HG02884 (cell line): ENCODE measurements around the gene MAML3.

Experiments used
- ATAC-seq: cut with Tn5 transposase; IDR thresholded peaks from one replicate; pipeline ENCODE4 v1.9.1; 2021; ENCODE audit warnings: mild to moderate bottlenecking, moderate library complexity; ENCODE audit not compliant: unreplicated experiment

MAML3 gene

DNA sequence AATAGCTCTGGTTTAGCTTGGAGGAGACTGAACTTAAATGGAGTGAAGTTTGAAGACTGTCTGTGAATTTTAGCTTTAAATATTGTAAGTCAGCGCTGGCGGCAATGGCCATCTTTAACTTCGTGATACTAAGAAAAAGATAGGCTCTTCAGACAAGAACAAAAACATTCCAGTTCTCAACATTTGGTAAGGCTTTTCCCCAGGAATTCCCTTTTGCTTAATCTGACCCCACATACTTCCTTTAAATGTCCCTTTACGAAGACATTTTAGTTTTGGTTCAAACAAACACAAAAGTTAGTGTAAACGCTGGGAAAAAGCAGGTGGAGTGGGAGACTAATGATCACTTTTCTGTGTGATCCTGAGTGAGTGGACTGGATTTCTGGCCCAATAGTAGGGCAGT, 106.2 kb downstream of the MAML3 start:
- ATAC-seq, result no peak

DNA sequence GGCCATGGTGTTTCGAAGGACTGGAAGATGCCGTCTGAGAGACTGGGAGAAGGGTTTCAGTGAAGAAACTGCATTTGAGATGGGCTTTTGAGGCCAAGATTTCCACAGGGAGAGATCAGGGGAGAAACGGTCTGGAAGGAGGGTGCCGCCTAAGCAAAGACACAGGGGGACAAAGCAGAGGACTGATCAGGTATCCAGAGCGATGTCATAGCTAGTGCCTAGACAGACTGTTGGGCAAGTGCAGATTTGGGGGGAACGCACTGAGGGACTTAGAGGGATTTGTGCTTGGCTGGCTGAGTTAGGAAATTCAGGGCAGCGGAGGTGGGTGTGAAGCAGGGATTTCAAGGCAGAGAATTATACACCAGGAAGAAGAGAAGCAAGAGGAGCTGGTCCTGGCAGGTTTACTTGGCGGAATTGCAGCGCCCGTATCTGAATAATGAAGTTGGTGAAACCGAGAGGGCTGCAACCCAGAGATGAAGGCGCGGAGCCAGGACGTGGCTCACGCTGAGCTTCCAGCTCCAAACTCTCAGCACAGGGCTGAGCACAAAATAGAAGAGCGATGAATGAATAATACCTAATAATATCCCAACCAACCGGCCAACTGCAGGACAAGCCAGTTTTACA, 106.9 kb downstream of the MAML3 start:
- ATAC-seq, result no peak

DNA sequence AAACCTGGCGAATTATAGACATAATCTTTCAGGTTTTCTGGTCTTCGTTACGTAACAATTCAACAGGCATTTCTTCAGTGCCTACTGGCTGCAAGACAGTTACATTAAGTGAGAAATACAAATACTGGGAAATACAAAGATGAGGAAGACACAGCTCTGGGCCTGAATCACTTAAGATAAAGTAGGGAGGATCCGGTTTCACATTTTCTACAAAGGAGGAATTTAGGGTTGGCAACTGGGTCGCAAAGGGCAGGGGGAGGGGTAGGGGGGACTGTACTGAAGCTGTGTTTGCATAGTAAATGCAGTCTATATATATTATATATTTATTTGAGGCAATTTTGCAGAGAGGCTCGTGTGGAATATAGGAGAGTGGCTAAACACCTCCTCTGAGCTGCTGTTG, 107.4 kb downstream of the MAML3 start:
- no peak for ATAC-seq

DNA sequence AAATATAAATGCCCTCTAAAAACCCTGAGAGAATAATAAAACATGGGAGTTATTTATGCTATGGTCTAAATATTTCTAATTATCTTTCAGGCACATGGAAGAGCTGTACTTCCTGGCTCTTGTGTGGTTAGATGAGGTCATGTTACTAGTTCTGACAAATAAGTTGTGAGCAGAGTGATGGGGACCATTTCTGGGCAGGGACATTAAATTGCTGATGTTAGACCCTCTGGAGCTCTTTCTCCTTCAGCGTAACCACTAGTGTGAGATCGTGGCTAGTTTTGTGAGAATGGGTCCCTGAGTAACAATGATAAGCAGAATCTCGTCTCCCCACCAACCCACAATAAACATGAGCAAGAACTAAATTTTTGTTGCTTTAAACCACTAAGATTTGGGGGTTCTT, 108.0 kb downstream of the MAML3 start:
- no peak for ATAC-seq

DNA sequence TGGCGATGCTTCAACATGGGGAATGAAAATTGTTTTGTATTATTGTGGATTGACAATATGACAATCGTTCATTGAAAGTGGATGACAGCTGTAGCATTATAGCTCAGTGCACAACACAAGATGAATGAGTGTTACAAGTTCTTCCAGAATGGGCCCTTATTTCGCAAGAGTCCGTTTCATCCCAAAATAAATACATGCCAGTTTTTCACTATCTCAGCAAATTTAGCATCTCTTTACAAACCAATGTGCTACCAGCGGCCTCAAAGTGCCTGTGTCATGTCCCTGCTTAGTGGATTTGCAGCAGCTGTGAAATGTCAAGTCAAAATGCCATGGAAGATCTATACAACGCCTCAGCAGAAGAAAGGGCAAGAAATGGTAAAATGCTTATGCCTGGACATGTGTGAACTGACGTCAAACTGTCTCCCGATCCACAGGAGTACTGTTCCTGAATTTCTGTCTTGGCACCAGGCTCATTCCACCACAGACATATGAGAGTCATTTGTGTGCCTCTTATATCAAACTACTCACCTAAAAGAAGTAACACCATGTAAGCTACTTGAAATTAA, 109.6 kb downstream of the MAML3 start:
- ATAC-seq, result no peak

DNA sequence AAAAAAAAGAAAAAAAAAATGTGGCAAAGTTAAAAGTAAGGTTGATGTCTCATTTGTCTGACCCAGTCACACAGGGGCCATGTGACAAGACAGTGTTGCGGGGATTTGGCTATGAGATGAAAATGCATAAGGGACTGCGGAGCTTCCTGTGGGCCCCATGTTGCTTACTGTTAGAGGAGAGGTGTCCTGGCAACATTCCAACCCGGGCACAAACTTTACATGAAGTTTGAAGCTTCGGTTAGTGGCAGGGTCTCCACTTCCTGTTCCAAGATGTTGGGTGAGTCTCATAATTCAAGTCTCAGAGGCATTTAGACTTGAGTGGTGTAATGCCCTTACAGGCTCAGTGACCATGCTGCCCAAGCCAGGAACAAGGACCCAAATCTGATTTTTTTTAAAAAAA, 111.3 kb downstream of the MAML3 start:
- ATAC-seq, result no peak

DNA sequence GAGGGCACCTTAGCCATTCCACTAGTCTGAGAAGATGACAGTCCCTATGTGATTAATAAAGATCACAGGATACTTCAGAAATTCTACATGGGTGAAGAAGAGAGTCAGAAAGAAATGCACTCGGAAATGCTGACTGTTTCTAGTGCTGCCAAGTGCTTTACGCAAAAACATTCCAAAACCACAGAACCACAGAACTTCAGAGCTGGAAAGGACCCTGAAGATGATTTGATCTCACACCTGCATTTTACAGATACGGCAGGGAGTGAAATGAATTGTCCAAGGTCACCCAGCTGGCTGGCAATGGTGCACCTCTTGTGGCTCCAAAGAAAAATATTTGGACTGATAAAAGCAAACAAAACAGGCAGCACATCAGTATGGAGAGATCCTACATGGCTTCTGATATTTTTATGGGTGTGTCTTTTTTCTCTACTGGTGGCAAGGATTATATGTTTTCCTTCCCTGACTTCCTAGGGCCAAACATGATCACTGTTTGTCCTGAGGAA, 115.9 kb downstream of the MAML3 start:
- no peak for ATAC-seq

DNA sequence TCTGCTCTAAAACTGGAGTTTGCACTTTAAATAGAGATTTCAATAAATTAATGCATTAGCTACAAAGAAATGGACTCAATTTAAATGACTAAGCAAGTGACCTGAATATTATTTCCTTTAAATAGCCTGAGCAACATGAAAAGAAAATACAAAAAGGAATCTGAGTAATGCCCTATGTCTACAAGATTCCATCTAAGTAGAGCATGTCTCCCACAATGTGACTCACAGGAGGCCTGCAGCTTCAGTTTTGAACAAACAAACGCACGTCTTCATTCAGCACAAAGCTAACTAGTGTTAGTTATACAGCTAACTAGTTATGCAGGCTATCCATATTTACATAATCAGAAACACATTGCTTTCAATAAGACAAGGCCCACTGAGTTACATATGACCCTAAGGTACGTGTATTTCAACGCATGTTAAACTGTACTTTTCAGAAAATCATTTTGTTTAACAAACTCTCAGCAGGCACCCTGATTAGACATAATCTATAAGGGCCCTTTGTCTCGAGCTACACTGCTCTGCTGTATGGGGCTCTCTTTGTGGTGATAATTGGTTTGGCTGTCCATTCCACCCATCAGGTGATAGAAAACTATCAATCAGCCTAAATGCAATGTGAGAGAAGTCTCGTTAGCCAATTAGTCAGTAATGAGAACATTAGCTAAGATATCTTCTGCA, 116.5 kb downstream of the MAML3 start:
- ATAC-seq, result no peak

DNA sequence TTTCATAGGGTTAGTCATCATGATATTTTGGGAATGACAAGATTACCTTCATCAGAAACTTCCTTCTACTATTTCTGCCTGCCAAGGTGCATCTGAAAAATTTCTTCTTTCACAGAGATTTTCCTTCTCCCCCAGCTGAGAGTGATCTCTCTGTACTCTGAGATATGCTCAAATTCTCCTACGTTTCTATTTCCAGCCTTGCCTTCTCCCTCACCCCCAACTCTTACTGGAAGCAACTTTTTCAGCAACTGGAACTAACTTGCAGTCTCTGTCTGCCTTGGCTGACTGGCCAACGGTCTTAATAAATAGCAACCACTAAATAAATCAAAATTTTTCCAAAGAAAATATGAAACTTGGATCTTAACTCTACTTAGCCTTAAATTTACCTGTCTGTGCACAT, 122.3 kb downstream of the MAML3 start:
- ATAC-seq, result no peak

DNA sequence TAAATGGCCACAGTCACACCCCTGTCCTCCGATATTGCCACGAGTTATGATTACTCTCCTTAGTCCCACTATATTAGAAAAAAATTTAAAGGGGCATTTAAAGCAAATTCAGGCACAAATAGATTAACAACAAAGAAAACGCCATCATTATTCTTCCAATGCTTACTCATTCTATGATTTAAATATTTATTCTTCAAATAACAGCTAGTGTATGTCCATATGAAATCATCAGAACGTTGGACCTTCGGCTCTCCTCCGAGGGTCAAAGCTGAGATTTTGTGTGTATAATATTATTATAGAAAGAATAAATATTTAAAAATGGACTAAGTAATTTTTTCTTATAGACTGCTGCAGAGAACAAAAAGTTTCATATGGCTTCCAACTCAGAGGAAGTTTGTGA, 122.9 kb downstream of the MAML3 start:
- no peak for ATAC-seq

DNA sequence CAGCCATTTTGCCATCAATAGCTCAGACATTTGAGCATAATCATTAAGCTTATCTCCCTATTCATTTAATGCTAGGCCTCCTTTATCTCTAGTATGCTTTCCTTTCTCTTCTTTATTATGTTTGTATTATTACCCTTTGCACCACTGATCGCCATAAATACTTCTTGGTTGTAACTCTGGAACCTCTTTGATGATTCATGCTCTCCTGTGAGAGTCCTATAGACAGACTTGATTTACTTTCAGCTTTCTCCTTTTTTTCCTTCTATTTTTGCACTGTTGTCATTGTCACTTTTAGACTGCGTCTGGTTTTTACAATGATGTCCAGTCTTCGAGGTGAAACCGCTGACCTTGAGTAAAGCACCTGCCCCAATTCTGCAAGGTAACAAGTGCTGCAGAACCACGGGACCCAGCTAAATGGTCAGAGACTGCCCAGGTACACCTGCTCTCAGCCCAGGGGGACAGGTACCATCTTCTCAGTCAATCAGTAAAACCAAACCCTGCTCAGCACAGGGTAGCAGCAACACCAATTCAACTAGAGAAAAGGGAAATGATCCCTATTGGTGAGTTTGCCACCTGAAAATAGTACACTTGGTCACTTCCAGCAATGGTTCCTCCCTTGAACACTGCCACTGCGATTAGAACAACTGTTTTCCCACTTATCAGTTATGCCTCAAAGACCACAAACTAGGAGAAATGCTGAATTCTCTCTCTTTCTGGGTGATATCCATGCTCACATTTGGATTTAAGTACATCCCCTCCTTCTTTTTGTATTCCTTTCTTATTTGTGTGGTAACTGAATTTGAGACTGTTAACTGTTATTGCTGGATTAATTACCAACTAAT, 125.1 kb downstream of the MAML3 start:
- no peak for ATAC-seq

DNA sequence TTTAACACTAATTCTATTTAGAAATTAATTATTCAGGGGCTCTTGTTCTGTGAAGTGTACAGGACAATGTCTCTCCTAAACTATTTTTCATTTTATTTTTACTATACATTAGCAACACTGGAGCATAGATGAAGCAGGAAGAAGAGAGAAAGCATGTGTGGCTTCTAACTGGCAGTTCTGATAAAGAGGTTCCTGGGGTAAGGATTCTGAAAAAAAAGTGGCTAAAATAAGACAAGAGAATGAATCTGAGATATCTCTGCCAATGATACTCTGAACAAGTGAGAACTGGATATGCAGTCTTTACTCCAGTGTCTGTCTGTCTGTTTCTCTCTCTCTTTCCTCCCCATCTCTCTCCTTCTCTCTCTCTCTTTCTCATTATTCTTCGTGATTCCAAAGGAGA, 125.9 kb downstream of the MAML3 start:
- ATAC-seq, result no peak

DNA sequence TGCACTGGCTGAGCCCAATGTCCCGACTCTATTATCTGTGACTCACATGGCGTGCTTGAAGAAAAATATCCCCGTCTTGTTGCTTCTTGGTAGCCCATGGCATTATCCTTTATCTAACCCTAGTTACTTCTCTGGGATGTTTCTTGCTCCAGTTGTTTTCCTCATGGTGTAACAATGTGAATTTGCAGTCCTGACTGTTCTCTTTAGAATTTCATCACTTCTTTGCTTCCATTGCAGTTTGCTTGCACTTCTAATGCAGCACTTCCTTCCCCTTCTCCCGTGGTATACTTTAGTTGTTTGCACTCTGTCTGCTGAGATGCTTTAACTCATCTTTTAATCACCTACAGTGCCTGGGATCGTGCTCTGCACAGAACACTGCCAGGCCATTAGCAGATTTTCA, 126.9 kb downstream of the MAML3 start:
- no peak for ATAC-seq

DNA sequence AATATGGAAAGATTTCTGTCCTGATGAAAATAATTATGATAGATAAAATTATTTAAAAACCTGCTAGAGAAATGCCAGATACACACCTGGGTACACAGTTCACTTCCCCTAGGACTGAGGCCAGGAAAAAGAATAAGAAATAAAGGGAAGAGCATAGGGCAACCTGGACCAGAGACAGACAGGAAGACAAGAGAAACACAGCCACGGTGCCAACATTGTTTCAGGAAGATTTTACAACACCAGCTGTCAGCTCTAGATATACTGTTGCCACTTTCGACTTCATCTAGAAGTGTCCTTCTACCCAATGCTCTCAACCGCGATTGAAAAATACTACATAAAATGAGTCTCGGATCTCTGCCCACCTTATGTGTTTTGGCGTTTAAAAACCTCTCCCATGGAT, 128.5 kb downstream of the MAML3 start:
- no peak for ATAC-seq

DNA sequence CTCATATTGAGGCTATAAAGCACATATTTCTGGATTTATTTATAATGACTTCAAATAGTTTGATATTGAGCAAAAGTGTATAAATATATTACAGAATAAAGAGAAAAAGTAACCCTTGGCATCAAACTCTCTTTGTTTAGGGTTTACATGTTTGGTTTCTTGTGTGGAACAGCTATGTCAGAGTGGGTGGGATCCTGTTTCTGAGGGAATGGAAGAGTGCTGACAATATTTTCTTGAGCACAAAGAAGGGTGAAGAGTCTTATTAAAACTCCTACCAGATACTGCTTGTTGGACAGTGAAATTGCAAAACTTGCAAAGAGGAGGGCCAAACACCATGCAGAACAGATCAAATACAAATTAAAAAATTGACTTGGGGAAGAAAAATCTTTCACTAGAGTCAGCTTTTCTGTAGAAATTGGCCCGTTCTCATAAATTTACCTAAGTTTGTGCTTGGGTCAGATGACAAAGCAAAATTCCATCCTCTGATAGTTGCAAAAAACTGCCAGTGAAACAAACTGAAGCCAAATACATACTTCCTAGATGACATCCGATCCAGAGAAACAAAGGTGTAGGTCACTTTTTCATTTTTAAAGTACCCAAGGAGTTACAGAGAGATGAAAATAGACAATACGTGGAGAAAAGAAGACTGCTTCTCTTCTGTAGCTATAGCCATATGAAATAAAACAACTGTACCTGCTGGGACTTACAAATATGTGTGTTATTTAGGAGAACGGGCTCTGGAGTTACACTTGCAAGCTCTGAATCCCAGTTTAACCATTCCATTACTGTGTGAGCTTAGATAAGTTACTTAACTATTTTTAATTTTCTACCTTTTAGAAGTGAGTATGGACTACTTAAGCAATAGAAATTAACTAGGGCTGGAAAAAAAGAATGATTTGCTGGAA, 133.3 kb downstream of the MAML3 start:
- ATAC-seq, result no peak

DNA sequence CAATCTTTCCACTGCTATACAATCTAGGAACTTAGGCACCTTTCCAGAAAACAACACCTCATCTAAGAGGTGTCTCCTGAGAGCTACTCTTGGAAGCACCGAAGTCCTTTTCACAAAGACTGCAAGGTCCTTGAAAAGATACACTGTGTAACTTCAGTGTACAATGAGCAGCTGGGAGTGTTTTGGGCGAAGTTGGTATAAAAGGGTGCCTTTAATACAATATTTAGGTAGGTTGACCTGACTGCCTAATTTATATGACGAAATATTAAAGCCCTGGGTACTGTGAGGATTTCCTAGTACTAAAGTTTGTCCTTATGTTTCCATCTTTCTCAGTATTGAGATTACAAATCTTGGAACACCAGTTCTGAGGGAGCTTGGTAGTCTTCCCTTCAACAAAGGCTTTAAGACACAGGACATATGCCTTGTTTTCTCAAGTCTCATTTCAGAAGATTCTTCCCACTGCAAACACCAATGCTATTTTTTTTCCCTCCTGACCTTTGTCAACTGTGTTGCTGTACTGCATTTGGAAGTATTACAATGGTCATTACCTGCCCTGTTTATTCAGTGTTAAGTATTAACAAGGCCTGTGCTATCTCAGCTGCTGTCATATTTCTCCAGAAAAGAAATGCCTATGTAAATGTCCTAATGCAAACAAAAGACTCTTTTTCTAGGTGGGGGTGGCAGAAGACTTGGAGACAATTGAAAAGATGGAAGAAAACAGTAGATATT, 134.2 kb downstream of the MAML3 start:
- ATAC-seq, result no peak

DNA sequence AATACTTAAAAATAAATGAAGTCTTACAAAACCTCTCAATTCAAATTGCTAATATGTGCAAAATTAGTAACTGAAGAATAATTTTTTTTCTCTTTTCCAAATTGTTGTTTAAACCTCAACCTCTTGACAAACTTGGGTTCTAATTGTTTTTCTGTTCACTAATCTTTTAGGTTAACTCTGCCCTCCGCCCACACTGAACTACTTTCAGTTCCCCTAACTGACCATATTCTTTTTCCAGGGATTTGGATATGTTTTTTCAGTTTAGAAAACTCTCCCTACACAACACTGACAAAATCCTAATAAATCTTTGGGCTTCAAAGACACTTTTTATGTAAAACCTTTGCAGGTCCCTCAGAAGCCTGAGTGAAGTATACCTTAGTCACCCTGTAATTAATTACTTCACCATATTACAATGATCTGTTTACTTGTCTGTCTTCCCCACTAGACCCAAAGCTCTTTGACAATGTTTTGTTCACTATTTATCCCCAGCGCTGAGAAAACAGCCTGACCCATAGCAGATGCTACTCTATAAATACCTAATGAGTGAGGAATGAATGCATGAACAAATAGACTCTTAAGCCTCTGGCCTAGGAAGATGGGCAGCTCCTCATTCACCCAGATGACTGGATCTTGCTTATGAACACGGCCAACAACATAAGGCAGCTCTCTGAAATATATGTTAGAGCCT, 134.9 kb downstream of the MAML3 start:
- no peak for ATAC-seq

DNA sequence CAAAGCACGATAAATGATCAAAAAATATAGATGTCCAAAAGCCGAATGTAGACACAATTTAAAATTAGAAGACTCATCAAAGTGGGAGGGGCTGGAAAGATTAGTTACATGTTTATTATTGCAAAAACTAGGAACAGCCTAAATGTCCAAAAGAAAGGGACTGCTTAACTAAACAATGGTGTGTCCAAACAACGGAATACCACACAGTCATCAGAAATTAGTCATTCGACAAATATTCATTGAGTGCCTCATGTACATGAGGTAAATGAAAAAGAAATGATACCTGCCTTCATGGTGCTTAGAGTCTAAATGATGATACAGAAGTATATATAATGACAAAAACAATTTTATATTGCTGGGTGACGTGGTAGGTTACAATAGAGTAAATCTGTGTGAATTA, 139.7 kb downstream of the MAML3 start:
- no peak for ATAC-seq
